Brain microvascular endothelial cell (primary cell): ENCODE results near the gene SPSB3.
A peak's percentile ranks its signal among the peaks of the same experiment; 100 is the strongest.

Source experiments
- DNase-seq: peaks from one replicate; pipeline ENCODE4 v3.0.0-alpha.2; 2020
- H3K27ac ChIP-seq: fragments of 250-450 bp; sonication (Bioruptor Pico); 2 replicates; pipeline ENCODE4 v1.5.1; 2020; ENCODE audit warnings: mild to moderate bottlenecking, moderate library complexity
- H3K27me3 ChIP-seq: fragments of 250-450 bp; sonication (Bioruptor Pico); replicated peaks from 2 replicates; pipeline ENCODE4 v1.5.1; 2020; ENCODE audit warnings: mild to moderate bottlenecking
- H3K36me3 ChIP-seq: fragments of 250-450 bp; sonication (Bioruptor Pico); replicated peaks from 2 replicates; pipeline ENCODE4 v1.5.1; 2020; ENCODE audit warnings: mild to moderate bottlenecking
- H3K4me3 ChIP-seq: 2 replicates; pipeline ENCODE4 v1.5.1; 2011; ENCODE audit warnings: low read depth, mild to moderate bottlenecking, control low read depth, low read length, moderate library complexity
- in situ Hi-C: cut with HindIII; loops from 2 replicates; pipeline ENCODE4 v1.10.0; 2017; ENCODE audit warnings: low sequenced_read_pairs, low pct_ligation_motif_present
- TF ChIP-seq, protein P1 (sequence below): IDR thresholded peaks from 2 replicates; pipeline ENCODE4 v1.5.1; 2011; ENCODE audit warnings: low read depth, mild to moderate bottlenecking, moderate library complexity, low read length, control low read depth, inconsistent platforms; ENCODE audit errors: missing control alignments

The SPSB3 gene

GRCh38 chr16:1788708-1789100 is 6.3 kb upstream of the SPSB3 start:
- Histone ChIP-seq H3K36me3 (peaks cover 27% of the 10 kb centered on the region), H3K27ac (no peak overlapping the region), H3K4me3 (no peak overlapping the region), H3K27me3 (no peaks in the 10 kb centered on the region)
- in situ Hi-C loops = no loop called here
- no peak for DNase-seq
- TF ChIP-seq, protein P1, sequence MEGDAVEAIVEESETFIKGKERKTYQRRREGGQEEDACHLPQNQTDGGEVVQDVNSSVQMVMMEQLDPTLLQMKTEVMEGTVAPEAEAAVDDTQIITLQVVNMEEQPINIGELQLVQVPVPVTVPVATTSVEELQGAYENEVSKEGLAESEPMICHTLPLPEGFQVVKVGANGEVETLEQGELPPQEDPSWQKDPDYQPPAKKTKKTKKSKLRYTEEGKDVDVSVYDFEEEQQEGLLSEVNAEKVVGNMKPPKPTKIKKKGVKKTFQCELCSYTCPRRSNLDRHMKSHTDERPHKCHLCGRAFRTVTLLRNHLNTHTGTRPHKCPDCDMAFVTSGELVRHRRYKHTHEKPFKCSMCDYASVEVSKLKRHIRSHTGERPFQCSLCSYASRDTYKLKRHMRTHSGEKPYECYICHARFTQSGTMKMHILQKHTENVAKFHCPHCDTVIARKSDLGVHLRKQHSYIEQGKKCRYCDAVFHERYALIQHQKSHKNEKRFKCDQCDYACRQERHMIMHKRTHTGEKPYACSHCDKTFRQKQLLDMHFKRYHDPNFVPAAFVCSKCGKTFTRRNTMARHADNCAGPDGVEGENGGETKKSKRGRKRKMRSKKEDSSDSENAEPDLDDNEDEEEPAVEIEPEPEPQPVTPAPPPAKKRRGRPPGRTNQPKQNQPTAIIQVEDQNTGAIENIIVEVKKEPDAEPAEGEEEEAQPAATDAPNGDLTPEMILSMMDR = no peak

DNA sequence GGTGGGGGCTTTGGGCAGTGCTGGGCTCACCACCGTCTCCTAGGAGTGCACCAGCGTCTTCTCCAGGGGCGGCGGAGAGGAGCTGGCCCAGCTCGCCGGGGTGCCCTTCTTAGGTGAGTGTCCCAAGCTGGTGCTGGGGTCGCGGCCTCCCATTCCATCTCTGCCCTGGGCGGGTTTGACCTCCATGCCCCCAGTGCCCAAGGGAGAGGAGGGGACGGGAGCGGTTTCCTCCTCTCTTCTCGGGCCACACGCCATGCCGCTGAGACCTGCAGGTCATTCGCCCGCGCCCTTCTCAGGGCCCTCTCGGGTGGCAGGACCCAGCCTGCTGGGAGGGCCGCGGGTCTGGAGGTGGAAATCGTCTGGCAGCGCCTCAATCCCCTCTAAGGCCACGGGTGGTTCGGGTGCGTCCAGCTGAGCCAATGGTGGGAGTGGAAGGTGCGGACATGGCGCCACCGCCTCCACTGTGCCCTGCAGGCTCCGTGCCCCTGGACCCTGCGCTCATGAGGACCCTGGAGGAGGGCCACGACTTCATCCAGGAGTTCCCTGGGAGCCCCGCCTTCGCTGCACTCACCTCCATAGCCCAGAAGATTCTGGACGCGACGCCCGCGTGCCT is 5.8 kb upstream of the SPSB3 start:
- DNase-seq = no peak
- in situ Hi-C loops = no loop called here
- H3K36me3 ChIP-seq = peaks cover 27% of the 10 kb centered on the region
- H3K27me3 ChIP-seq = no peaks in the 10 kb centered on the region
- TF ChIP-seq, protein P1 = no peak
- H3K4me3 ChIP-seq = no peak overlapping the region
- H3K27ac ChIP-seq = no peak overlapping the region

DNA sequence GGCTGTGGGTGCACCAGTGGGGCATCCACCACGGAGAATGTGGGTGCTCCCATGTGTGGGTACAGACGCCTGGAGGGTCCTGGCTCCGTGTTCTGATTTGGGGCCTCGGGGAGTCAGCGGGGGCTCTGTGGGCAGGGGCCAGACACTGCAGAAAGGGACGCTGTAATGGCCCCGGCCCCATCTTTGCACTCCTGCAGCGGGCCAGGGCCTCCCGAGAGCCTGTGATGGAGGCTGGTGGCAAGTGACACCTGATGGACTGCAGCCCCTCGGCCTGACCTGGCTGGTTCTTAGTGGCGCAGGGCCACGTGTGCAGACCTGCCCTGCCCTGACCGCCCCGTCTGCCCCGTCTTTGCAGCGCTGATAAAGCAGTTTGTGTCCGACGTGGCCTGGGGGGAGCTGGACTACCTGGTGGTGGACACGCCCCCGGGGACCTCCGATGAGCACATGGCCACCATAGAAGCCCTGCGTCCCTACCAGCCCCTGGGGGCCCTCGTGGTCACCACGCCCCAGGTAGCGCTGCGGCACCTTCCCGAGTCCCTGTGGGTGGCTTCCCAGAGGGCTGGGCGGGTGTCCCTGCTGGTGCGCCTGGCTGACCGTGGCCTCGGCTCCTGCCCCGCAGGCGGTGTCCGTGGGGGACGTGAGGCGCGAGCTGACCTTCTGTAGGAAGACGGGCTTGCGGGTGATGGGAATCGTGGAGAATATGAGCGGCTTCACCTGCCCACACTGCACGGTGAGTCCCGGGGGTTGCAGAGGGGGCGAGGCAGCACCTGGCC is 5.1 kb upstream of the SPSB3 start:
- H3K27ac ChIP-seq = no peak overlapping the region
- in situ Hi-C loops = no loop called here
- DNase-seq = no peak
- no peak overlapping the region for H3K4me3 ChIP-seq
- TF ChIP-seq, protein P1 = no peak
- no peaks in the 10 kb centered on the region for H3K27me3 ChIP-seq
- H3K36me3 ChIP-seq = peaks cover 27% of the 10 kb centered on the region

GRCh38 chr16:1787056-1787321 is 4.6 kb upstream of the SPSB3 start:
- in situ Hi-C loops = no loop called here
- Histone ChIP-seq H3K36me3 (peaks cover 27% of the 10 kb centered on the region), H3K27ac (no peak overlapping the region), H3K4me3 (no peak overlapping the region), H3K27me3 (no peaks in the 10 kb centered on the region)
- TF ChIP-seq, protein P1 = no peak
- DNase-seq = no peak

DNA sequence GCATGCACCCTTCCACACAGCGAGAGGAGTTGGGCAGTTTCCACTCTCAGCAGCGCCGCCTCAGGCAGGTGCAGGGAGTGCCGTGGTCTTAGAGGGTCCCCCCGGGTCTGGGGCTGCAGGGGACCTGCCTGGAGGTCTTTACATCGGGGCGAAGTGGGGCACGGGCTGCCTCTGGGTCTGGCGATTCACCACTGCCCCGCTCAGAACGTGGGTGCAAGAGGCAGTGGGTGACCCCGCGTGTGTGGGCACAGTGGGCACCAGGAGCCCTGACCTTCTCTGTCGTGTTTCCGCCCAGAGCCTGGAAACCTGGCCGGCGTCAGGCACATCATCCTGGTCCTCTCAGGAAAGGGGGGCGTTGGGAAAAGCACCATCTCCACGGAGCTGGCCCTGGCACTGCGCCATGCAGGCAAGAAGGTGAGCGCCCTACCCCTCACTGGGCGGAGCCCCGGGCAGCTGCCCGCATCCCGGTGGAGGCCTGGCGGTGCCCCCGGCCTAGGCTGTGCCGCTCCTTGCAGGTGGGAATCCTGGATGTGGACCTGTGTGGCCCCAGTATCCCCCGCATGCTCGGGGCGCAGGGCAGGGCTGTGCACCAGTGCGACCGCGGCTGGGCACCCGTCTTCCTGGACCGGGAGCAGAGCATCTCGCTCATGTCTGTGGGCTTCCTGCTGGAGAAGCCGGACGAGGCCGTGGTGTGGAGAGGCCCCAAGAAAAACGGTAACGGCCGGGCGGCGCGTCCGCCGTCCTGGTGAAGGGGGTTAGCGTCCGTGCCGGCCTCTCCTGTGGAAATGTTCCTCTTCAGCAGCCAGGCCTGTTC is 4.1 kb upstream of the SPSB3 start:
- peaks cover 27% of the 10 kb centered on the region for H3K36me3 ChIP-seq
- H3K27ac ChIP-seq = no peak overlapping the region
- H3K4me3 ChIP-seq = no peak overlapping the region

More for the DNA sequence above, 4.1 kb upstream of the SPSB3 start:
- DNase-seq = no peak
- in situ Hi-C loops = no loop called here
- no peaks in the 10 kb centered on the region for H3K27me3 ChIP-seq
- TF ChIP-seq, protein P1 = peak; percentile 2
